ENCODE data around the gene ASB16.

DNA sequence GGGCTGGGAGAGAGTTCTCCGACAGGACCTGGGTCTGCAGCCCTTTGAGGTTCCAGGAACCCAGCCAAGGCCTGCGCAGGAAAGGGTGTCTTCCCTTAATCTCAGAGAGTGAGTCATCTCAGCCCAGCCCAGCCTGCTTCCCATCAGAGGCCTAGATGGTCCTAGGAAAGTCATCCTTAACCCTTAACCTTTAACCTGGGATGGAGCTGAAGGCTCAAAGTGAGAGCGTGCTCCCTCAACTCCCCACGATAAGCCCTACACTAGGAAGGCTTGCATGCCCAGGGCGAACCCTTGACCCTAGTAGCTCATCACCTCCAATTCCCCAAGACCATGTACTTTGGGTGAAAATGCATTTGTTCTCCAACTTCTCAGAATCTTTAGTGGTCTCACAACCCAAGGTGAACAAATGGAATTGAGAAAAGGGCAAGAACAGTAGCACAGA lies 34.0 kb downstream of the ASB16 start:
- TF ChIP-seq, protein P1, sequence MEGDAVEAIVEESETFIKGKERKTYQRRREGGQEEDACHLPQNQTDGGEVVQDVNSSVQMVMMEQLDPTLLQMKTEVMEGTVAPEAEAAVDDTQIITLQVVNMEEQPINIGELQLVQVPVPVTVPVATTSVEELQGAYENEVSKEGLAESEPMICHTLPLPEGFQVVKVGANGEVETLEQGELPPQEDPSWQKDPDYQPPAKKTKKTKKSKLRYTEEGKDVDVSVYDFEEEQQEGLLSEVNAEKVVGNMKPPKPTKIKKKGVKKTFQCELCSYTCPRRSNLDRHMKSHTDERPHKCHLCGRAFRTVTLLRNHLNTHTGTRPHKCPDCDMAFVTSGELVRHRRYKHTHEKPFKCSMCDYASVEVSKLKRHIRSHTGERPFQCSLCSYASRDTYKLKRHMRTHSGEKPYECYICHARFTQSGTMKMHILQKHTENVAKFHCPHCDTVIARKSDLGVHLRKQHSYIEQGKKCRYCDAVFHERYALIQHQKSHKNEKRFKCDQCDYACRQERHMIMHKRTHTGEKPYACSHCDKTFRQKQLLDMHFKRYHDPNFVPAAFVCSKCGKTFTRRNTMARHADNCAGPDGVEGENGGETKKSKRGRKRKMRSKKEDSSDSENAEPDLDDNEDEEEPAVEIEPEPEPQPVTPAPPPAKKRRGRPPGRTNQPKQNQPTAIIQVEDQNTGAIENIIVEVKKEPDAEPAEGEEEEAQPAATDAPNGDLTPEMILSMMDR (conservative IDR thresholded peaks at IDR 0.05 in 1 of 2, IDR thresholded peaks at IDR 0.05 in 1 of 2; ENCODE audit: extremely low read depth in 1 of 2, insufficient read depth in 1 of 2, low read depth in 1 of 2, low read length in 2 of 2): no peak
- no peak for TF ChIP-seq EZH2 (IDR thresholded peaks at IDR 0.05; ENCODE audit: borderline replicate concordance, low read length)
